IMR-90 (cell line): ENCODE measurements around the gene TCIRG1. TPM values are rescaled to one million over a fixed set of nuclear protein-coding genes. Genes with fewer than 3 reads are reported as not detected.

ENCODE experiments used
- ATAC-seq: fragments of 200-7000 bp; cut with Tn5 transposase; 2 replicates; pipeline ENCODE4 v1.9.1; 2020; ENCODE audit warnings: low read depth, mild to moderate bottlenecking, moderate library complexity
- BruUV-seq: library from RNA; stranded (reverse); fragments of 400-500 nt; replicated peaks from 2 replicates; lab custom pipeline; 2021; lab: Mats Ljungman, UMichigan
- CTCF ChIA-PET: fragments of 300-600 bp; formaldehyde crosslinking; extraction: SDS; loops from one replicate; lab custom pipeline; 2021; ENCODE audit warnings: antibody characterized with exemption; lab: Yijun Ruan, JAX
- POLR2A ChIA-PET: fragments of 300-600 bp; sonication (Branson Sonifier 250); formaldehyde crosslinking; loops from one replicate; lab custom pipeline; 2022; ENCODE audit warnings: antibody characterized with exemption; ENCODE audit not compliant: unreplicated experiment; lab: Charles Lee
- DNase-seq: peaks from one replicate; pipeline ENCODE4 v3.0.0; 2013
- H2AFZ ChIP-seq: replicated peaks from 2 replicates; pipeline ENCODE3; 2013; ENCODE audit warnings: low read length, mild to moderate bottlenecking; ENCODE audit not compliant: poor library complexity
- H2AK5ac ChIP-seq: 2 replicates; pipeline ENCODE4 v1.6.1; 2013; ENCODE audit warnings: low read depth, low read length, inconsistent platforms
- H2AK9ac ChIP-seq: replicated peaks from 2 replicates; pipeline ENCODE3; 2013; ENCODE audit warnings: mild to moderate bottlenecking, low read depth, low read length, moderate library complexity; ENCODE audit not compliant: poor library complexity
- H2BK120ac ChIP-seq: 2 replicates; pipeline ENCODE4 v1.6.1; 2013; ENCODE audit warnings: low read depth, low read length, inconsistent platforms
- H2BK15ac ChIP-seq: 3 replicates; pipeline ENCODE4 v1.6.1; 2013; ENCODE audit warnings: low read depth, low read length, inconsistent platforms
- H2BK20ac ChIP-seq: 2 replicates; pipeline ENCODE4 v1.6.1; 2013; ENCODE audit warnings: low read depth, mild to moderate bottlenecking, inconsistent platforms, low read length, moderate library complexity
- H2BK5ac ChIP-seq: 2 replicates; pipeline ENCODE4 v1.6.1; 2013; ENCODE audit warnings: mild to moderate bottlenecking, low read depth, low read length, inconsistent platforms; ENCODE audit not compliant: poor library complexity, severe bottlenecking
- H3K14ac ChIP-seq: replicated peaks from 2 replicates; pipeline ENCODE4 v1.6.1; 2013; ENCODE audit warnings: low read depth, low read length, inconsistent platforms
- H3K18ac ChIP-seq: 2 replicates; pipeline ENCODE4 v1.6.1; 2013; ENCODE audit warnings: low read depth, low read length, control low read depth
- H3K23ac ChIP-seq: 2 replicates; pipeline ENCODE4 v1.6.1; 2013; ENCODE audit warnings: low read depth, low read length, inconsistent platforms
- H3K27ac ChIP-seq: 2 replicates; pipeline ENCODE4 v1.5.1; 2013; ENCODE audit warnings: mild to moderate bottlenecking, control low read depth, low read length; ENCODE audit not compliant: insufficient read depth
- H3K27me3 ChIP-seq: 2 replicates; pipeline ENCODE4 v1.6.1; 2013; ENCODE audit warnings: low read length; ENCODE audit not compliant: control insufficient read depth, insufficient read depth
- H3K36me3 ChIP-seq: 2 replicates; pipeline ENCODE4 v1.6.1; 2013; ENCODE audit warnings: low read length, mixed read lengths; ENCODE audit not compliant: control insufficient read depth, insufficient read depth
- H3K4ac ChIP-seq: 2 replicates; pipeline ENCODE4 v1.6.1; 2013; ENCODE audit warnings: low read depth, low read length, inconsistent platforms
- H3K4me1 ChIP-seq: 2 replicates; pipeline ENCODE4 v1.6.1; 2013; ENCODE audit warnings: low read length, mixed read lengths; ENCODE audit not compliant: control insufficient read depth, insufficient read depth
- H3K4me2 ChIP-seq: 2 replicates; pipeline ENCODE4 v1.6.1; 2013; ENCODE audit warnings: low read depth, mild to moderate bottlenecking, control low read depth, low read length, moderate library complexity
- H3K4me3 ChIP-seq: 2 replicates; pipeline ENCODE4 v1.5.1; 2013; ENCODE audit warnings: low read depth, mild to moderate bottlenecking, control low read depth, low read length, moderate library complexity; ENCODE audit not compliant: insufficient read depth
- H3K56ac ChIP-seq: 2 replicates; pipeline ENCODE4 v1.6.1; 2013; ENCODE audit warnings: low read length, inconsistent platforms; ENCODE audit not compliant: insufficient read depth; ENCODE audit errors: extremely low read depth
- H3K79me1 ChIP-seq, 2 experiments: 2 replicates each; pipeline ENCODE4 v1.6.1; 2013; ENCODE audit warnings: low read length in 2 of 2, inconsistent platforms in 1 of 2, low read depth in 1 of 2
- H3K9ac ChIP-seq: 2 replicates; pipeline ENCODE4 v1.6.1; 2013; ENCODE audit warnings: low read depth, low read length, control low read depth
- H3K9me1 ChIP-seq: 2 replicates; pipeline ENCODE4 v1.6.1; 2013; ENCODE audit warnings: low read length, inconsistent platforms; ENCODE audit not compliant: insufficient read depth
- H3K9me3 ChIP-seq: 2 replicates; pipeline ENCODE4 v1.6.1; 2013; ENCODE audit warnings: low read length; ENCODE audit not compliant: control insufficient read depth, insufficient read depth
- H4K20me1 ChIP-seq: 2 replicates; pipeline ENCODE4 v1.6.1; 2013; ENCODE audit warnings: low read length, inconsistent platforms; ENCODE audit not compliant: insufficient read depth
- H4K5ac ChIP-seq: 2 replicates; pipeline ENCODE4 v1.6.1; 2013; ENCODE audit warnings: mild to moderate bottlenecking, low read depth, low read length, control low read depth
- H4K8ac ChIP-seq, 2 experiments: 2 replicates each; pipeline ENCODE4 v1.6.1; 2013; ENCODE audit warnings: low read depth in 2 of 2, low read length in 2 of 2, control low read depth in 1 of 2, inconsistent platforms in 1 of 2
- H4K91ac ChIP-seq: 2 replicates; pipeline ENCODE4 v1.6.1; 2013; ENCODE audit warnings: low read depth, low read length, inconsistent platforms; ENCODE audit not compliant: insufficient read depth
- BHLHE40 ChIP-seq: fragments of 150-350 bp; IDR thresholded peaks from 2 replicates; pipeline ENCODE4 v1.6.1; 2016; ENCODE audit warnings: mild to moderate bottlenecking, low read depth, low read length
- CEBPB ChIP-seq: IDR thresholded peaks from 2 replicates; pipeline ENCODE4 v1.6.1; 2012; ENCODE audit warnings: low read depth, low read length, improper control_type of control experiment
- ELK1 ChIP-seq: fragments of 150-350 bp; IDR thresholded peaks from 2 replicates; pipeline ENCODE4 v1.6.1; 2016; ENCODE audit warnings: low read depth, mild to moderate bottlenecking, low read length, moderate library complexity, borderline replicate concordance
- FOS ChIP-seq: fragments of 150-350 bp; IDR thresholded peaks from 2 replicates; pipeline ENCODE4 v1.6.1; 2016; ENCODE audit warnings: low read depth, low read length
- MAFK ChIP-seq: IDR thresholded peaks from 2 replicates; pipeline ENCODE4 v1.6.1; 2012; ENCODE audit warnings: low read depth, low read length, improper control_type of control experiment
- MXI1 ChIP-seq: IDR thresholded peaks from 2 replicates; pipeline ENCODE4 v1.6.1; 2012; ENCODE audit warnings: low read depth, mild to moderate bottlenecking, low read length, moderate library complexity, borderline replicate concordance
- NFE2L2 ChIP-seq: fragments of 150-350 bp; IDR thresholded peaks from 2 replicates; pipeline ENCODE4 v1.6.1; 2016; ENCODE audit warnings: low read depth, mild to moderate bottlenecking, low read length
- POLR2A ChIP-seq: IDR thresholded peaks from 2 replicates; pipeline ENCODE4 v1.6.1; 2012; ENCODE audit warnings: mild to moderate bottlenecking, low read depth, low read length
- RAD21 ChIP-seq: IDR thresholded peaks from 2 replicates; pipeline ENCODE4 v1.6.1; 2012; ENCODE audit warnings: low read length, improper control_type of control experiment
- RCOR1 ChIP-seq: IDR thresholded peaks from 2 replicates; pipeline ENCODE4 v1.6.1; 2012; ENCODE audit warnings: mild to moderate bottlenecking, low read length, improper control_type of control experiment; ENCODE audit not compliant: insufficient replicate concordance
- RFX5 ChIP-seq: IDR thresholded peaks from 2 replicates; pipeline ENCODE4 v1.8.0; 2012; ENCODE audit warnings: low read depth, mild to moderate bottlenecking, low read length, moderate library complexity
- SMC3 ChIP-seq: fragments of 150-350 bp; IDR thresholded peaks from 2 replicates; pipeline ENCODE4 v1.6.1; 2016; ENCODE audit warnings: low read depth, mild to moderate bottlenecking, antibody characterized with exemption, low read length, moderate library complexity
- WGBS, 2 experiments: methylation state at CpG; one replicate each; pipeline versions ENCODE4 v1.1.5 to v1.1.7; 2013; ENCODE audit warnings: missing lambda C conversion rate in 2 of 2; ENCODE audit not compliant: insufficient read length in 1 of 2; ENCODE audit errors: extremely low coverage in 2 of 2; 5-methylcytosine and 5-hydroxymethylcytosine counted together
- dilution Hi-C: fragments of 300-500 bp; cut with HindIII; formaldehyde crosslinking; loops from one replicate; pipeline ENCODE4 v1.14.3; 2018; ENCODE audit warnings: low sequenced_read_pairs; ENCODE audit not compliant: unreplicated experiment
- in situ Hi-C: fragments of 300-500 bp; cut with MboI; formaldehyde crosslinking; loops from 3 replicates; pipeline ENCODE4 v1.14.3; 2019; ENCODE audit warnings: low sequenced_read_pairs, inconsistent platforms, mixed read lengths
- intact Hi-C: fragments of 100-400 bp; cut with micrococcal nuclease; formaldehyde crosslinking; loops from 2 replicates; pipeline ENCODE4 v1.10.0; 2022
- polyA plus RNA-seq, 3 experiments: library from polyadenylated mRNA; depleted of rRNA; stranded (reverse); fragments of >200 nt; gene quantifications; 2 replicates each; pipeline ENCODE4 v1.2.3, GENCODE V29; 2012; ENCODE audit warnings: low replicate concordance in 1 of 3
- total RNA-seq: library from RNA; depleted of rRNA; stranded (reverse); fragments of >200 nt; gene quantifications from 2 replicates; pipeline ENCODE4 v1.2.3, GENCODE V29; 2012
- TF ChIP-seq, protein P1 (sequence below): conservative IDR thresholded peaks from 2 replicates; pipeline ENCODE4 v1.5.1; 2012; ENCODE audit warnings: mild to moderate bottlenecking, low read depth, low read length, improper control_type of control experiment

TCIRG1 gene
- total and polyA plus RNA-seq, 2 of the 4 experiments (the other 2 are of a cell fraction): 25.3 to 117 TPM

DNA sequence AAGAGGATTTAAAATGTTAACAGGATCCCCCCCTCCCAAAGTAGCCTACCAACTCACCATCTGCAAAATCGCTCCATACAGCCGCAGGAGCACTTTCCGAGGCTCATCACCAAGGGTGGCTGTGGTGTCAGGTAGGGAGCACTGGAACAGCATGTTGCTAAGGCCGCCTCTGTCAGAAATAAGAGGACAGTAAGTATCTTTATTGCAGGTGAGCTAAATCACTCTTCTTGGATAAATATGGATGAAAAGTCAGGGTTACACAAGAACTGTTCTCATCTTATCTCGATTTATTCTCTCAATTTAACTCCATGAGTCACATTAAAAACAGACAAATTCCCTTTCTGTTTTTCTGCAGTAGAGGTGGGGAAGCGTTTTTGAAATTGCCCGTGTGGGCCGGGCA is 58.1 kb downstream of the TCIRG1 start:
- no peaks in the 10 kb centered on the region for H3K27me3 ChIP-seq
- no peak overlapping the region for H3K56ac ChIP-seq
- ChIA-PET POLR2A (no interaction called here), CTCF (no interaction called here)
- no peak overlapping the region for H2BK15ac ChIP-seq
- H4K5ac ChIP-seq: no peak overlapping the region
- H3K23ac ChIP-seq: no peak overlapping the region
- H3K9me3 ChIP-seq: no peaks in the 10 kb centered on the region
- H3K14ac ChIP-seq: no peak overlapping the region
- peaks cover 2% of the 10 kb centered on the region for H3K4me1 ChIP-seq
- no peak overlapping the region for H3K18ac ChIP-seq
- BruUV-seq: no TSS peak
- H3K36me3 ChIP-seq: no peaks in the 10 kb centered on the region
- no peak overlapping the region for H4K8ac ChIP-seq
- no peak overlapping the region for H2AK9ac ChIP-seq
- no peak overlapping the region for H3K9ac ChIP-seq
- peaks cover 6 to 20% of the 10 kb centered on the region in 2 experiments; a peak in 3 of 4 replicates for H3K79me1 ChIP-seq
- H2AK5ac ChIP-seq: no peak overlapping the region
- no peak for TF ChIP-seq ELK1
- TF ChIP-seq, protein P1, sequence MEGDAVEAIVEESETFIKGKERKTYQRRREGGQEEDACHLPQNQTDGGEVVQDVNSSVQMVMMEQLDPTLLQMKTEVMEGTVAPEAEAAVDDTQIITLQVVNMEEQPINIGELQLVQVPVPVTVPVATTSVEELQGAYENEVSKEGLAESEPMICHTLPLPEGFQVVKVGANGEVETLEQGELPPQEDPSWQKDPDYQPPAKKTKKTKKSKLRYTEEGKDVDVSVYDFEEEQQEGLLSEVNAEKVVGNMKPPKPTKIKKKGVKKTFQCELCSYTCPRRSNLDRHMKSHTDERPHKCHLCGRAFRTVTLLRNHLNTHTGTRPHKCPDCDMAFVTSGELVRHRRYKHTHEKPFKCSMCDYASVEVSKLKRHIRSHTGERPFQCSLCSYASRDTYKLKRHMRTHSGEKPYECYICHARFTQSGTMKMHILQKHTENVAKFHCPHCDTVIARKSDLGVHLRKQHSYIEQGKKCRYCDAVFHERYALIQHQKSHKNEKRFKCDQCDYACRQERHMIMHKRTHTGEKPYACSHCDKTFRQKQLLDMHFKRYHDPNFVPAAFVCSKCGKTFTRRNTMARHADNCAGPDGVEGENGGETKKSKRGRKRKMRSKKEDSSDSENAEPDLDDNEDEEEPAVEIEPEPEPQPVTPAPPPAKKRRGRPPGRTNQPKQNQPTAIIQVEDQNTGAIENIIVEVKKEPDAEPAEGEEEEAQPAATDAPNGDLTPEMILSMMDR: no peak
- no peak for TF ChIP-seq SMC3
- TF ChIP-seq FOS: no peak
- TF ChIP-seq RAD21: no peak
- TF ChIP-seq RFX5: no peak
- no peak for TF ChIP-seq NFE2L2
- TF ChIP-seq CEBPB: no peak
- TF ChIP-seq MAFK: no peak
- no peak for TF ChIP-seq BHLHE40
- no peak for TF ChIP-seq MXI1
- no peak for TF ChIP-seq POLR2A
- TF ChIP-seq RCOR1: no peak
- H3K27ac ChIP-seq: no peak overlapping the region
- intact Hi-C loops (no loop called here), dilution Hi-C loops (no loop called here), in situ Hi-C loops (no loop called here)
- H2BK5ac ChIP-seq: no peak overlapping the region
- no peak overlapping the region for H2BK120ac ChIP-seq
- DNase-seq: no peak
- no peak overlapping the region for H4K91ac ChIP-seq
- H3K4me2 ChIP-seq: no peak overlapping the region
- peaks cover 5% of the 10 kb centered on the region; the same call in 1 of the 2 replicates for H4K20me1 ChIP-seq
- H3K4ac ChIP-seq: no peak overlapping the region
- H3K9me1 ChIP-seq: no peaks in the 10 kb centered on the region
- ATAC-seq: no peak
- H3K4me3 ChIP-seq: no peak overlapping the region
- no peak overlapping the region for H2AFZ ChIP-seq
- no peak overlapping the region for H2BK20ac ChIP-seq
- no CpG with 5 or more reads among the region's 8 CpGs for WGBS, 2 experiments
